GM19193 (cell line): ENCODE data around the gene KLF11.

Experiments used
- POLR2A ChIP-seq: IDR thresholded peaks from 4 replicates; pipeline ENCODE4 v1.6.1; 2011; ENCODE audit not compliant: insufficient read depth, insufficient read length; ENCODE audit errors: extremely low read depth

KLF11 gene

GRCh38 chr2:10019602-10020400 is 23.5 kb upstream of the KLF11 start:
- TF ChIP-seq POLR2A = no peak

- TF ChIP-seq POLR2A = no peak
These were observed 21.3 kb upstream of the KLF11 start for GRCh38 chr2:10022041-10022421.

DNA sequence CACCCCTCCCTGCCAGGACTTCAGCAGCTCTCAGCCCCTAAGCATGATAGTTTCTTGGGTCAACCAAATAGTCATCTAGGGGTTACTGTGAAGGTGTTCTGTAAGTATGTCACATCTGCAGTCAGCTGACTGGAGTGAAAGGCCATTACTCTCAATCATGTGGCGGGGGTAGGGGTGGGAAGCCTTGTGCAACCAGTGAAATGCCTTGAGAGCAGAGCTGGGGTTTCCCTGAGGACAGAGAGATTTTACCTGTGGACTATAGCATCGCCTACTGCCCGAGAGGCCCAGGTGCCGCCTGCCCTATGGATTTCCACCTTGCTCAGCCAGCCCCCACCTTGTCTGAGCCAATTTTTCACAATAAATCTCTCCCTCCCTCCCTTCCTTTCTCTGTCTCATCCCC is 20.9 kb upstream of the KLF11 start:
- no peak for TF ChIP-seq POLR2A

GRCh38 chr2:10022966-10023662 is 20.2 kb upstream of the KLF11 start:
- TF ChIP-seq POLR2A = no peak

- TF ChIP-seq POLR2A = no peak
These were observed 16.3 kb upstream of the KLF11 start for GRCh38 chr2:10026940-10027569.

GRCh38 chr2:10027660-10028330 is 15.6 kb upstream of the KLF11 start:
- no peak for TF ChIP-seq POLR2A

- TF ChIP-seq POLR2A = no peak
These were observed 14.9 kb upstream of the KLF11 start for GRCh38 chr2:10028407-10028987.

GRCh38 chr2:10028988-10029874 is 14.1 kb upstream of the KLF11 start:
- no peak for TF ChIP-seq POLR2A

GRCh38 chr2:10029875-10030223 is 13.5 kb upstream of the KLF11 start:
- no peak for TF ChIP-seq POLR2A

DNA sequence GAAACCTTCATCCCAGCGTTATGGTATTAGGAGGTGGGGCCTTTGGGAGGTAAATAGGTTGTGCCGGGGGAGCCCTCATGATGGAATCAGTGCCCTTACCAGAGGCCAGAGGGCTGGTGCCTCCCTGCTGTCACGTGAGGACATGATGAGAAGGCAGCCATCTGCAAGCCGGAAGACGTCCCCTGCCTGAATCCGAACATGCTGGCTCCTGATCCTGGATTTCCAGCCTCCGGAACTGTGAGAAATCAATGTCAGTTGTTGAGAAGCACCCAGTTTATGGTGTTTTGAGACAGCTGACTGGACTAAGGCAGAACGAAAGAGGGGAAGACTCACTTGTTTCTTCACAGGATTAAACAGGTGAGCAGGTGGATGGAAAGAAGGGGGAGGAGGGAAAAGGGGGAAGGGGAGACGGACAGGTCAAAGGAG is 13.0 kb upstream of the KLF11 start:
- TF ChIP-seq POLR2A = no peak

DNA sequence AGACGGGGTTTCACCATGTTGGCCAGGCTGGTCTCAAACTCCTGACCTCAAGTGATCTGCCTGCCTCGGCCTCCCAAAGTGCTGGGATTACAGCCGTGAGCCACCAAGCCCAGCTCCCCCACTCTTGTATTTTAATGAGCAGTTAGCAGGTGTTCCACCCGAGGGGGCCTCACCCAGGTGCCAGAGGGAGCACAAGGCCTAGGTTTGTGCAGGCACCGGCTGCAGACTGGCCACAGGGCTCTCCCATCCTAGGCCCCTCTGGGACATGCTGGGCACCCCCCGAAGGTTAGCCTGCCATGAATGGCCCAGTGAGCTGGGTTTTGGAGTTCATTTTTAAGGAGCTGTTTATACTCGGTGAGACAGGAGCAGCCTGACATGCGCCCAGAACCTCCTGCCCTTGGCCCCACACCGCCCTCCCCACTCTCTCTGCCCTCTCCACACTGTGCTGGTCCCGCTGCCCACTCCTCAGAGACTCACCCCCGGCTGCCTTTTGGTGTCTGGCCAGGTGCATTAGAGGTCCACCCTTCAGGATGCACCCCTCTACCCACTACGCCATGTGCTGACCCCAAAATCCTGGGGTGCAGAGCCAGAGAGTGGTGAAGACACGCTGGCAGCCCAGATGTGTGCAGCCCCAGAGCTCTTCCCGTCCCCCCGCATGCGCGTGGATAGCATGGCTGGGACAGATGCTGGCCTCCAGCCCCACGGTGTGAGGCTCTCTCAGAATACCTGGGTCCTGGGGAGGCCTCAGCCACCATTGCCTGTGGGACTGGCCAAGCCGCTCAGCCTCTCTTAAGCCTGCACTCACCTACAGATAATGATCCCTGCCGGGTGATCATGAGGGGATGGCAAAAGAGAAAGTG is 11.2 kb upstream of the KLF11 start:
- no peak for TF ChIP-seq POLR2A

GRCh38 chr2:10032746-10033105 is 10.6 kb upstream of the KLF11 start:
- TF ChIP-seq POLR2A = no peak

- no peak for TF ChIP-seq POLR2A
These were observed 9.9 kb upstream of the KLF11 start for GRCh38 chr2:10033251-10034006.
